Calu3 (cell line): ENCODE results near the gene PTPN6. TPM values are rescaled to one million over a fixed set of nuclear protein-coding genes. Genes with fewer than 3 reads are reported as not detected.

Source experiments
- BruUV-seq: library from RNA; stranded (reverse); fragments of 400-500 nt; replicated peaks from 2 replicates; lab custom pipeline; 2021; lab: Mats Ljungman, UMichigan
- CTCF ChIA-PET: fragments of 300-600 bp; sonication (Branson Sonifier 250); formaldehyde crosslinking; loops from one replicate; lab custom pipeline; 2022; ENCODE audit warnings: antibody characterized with exemption; lab: Charles Lee
- DNase-seq: peaks from one replicate; pipeline ENCODE4 v3.0.0; 2022
- H3K27ac Mint-ChIP-seq: one replicate; pipeline ENCODE4 v1.8.0; 2022; ENCODE audit warnings: mixed read lengths; ENCODE audit not compliant: unreplicated experiment
- H3K27me3 Mint-ChIP-seq: one replicate; pipeline ENCODE4 v1.8.0; 2022; ENCODE audit warnings: mixed read lengths; ENCODE audit not compliant: unreplicated experiment
- H3K36me3 Mint-ChIP-seq: one replicate; pipeline ENCODE4 v1.8.0; 2022; ENCODE audit warnings: mild to moderate bottlenecking, moderate library complexity, mixed read lengths; ENCODE audit not compliant: insufficient read depth, unreplicated experiment
- H3K4me1 Mint-ChIP-seq: one replicate; pipeline ENCODE4 v1.8.0; 2022; ENCODE audit warnings: mild to moderate bottlenecking, low read depth, mixed read lengths; ENCODE audit not compliant: unreplicated experiment
- H3K4me3 Mint-ChIP-seq: one replicate; pipeline ENCODE4 v1.8.0; 2022; ENCODE audit warnings: mild to moderate bottlenecking, low read depth, moderate library complexity, mixed read lengths; ENCODE audit not compliant: unreplicated experiment
- H3K9me3 Mint-ChIP-seq: one replicate; pipeline ENCODE4 v1.8.0; 2022; ENCODE audit warnings: low read depth, mixed read lengths; ENCODE audit not compliant: unreplicated experiment
- intact Hi-C: fragments of 100-400 bp; cut with micrococcal nuclease; formaldehyde crosslinking; loops from one replicate; pipeline ENCODE4 v1.10.0; 2022; ENCODE audit not compliant: unreplicated experiment
- total RNA-seq: library from RNA; stranded (reverse); gene quantifications from 2 replicates; pipeline ENCODE4 v1.2.3, GENCODE V29; 2022
- TF ChIP-seq, protein P1 (sequence below): fragments of 200-600 bp; IDR thresholded peaks from one replicate; pipeline ENCODE4 v1.8.0; 2022; ENCODE audit warnings: antibody characterized with exemption; ENCODE audit not compliant: unreplicated experiment

The PTPN6 gene
- total RNA-seq, 1 experiment from 2014 or later, result 46.3 TPM

DNA sequence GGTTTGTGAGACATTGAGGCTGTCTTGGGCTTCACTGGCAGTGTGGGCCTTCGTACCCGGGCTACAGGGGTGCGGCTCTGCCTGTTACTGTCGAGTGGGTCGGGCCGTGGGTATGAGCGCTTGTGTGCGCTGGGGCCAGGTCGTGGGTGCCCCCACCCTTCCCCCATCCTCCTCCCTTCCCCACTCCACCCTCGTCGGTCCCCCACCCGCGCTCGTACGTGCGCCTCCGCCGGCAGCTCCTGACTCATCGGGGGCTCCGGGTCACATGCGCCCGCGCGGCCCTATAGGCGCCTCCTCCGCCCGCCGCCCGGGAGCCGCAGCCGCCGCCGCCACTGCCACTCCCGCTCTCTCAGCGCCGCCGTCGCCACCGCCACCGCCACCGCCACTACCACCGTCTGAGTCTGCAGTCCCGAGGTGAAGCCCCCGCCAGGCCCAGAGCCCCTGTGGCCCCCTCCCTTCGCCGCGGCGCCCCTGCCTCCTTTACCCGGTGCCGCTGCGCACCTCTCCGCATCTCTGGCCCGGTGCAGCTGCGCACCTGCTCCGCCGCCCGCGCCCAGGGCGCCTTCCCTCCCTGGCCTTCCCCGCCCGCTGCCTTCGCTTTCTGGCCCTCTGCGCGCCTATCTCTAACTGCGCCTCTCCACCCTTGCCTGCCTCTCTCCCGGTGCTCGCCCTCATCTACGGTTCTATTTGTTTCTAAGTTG is 36.8 kb upstream of the PTPN6 start, which contains the start of gene ENO2:
ENO2 (plus strand) TSS at position 335 of the 701 bp plus-strand sequence. CDS start 1,253 bp downstream, outside the sequence.
- Mint-ChIP-seq H3K27ac (peak within 1 kb of the TSS; percentile 63), H3K9me3 (no peaks in the 10 kb centered on the region), H3K36me3 (peaks cover 23% of the 10 kb centered on the region), H3K27me3 (peaks cover 32% of the 10 kb centered on the region), H3K4me1 (no peaks in the 10 kb centered on the region), H3K4me3 (peak within 1 kb of the TSS; percentile 83)
- peak; percentile 71 for DNase-seq
- intact Hi-C loops, result no loop called here
- CTCF ChIA-PET, result interaction anchor here (0.8 to 1.3 kb wide), 3 partner anchors 11 to 104 kb away, joined by 3 to 5 read pairs (median 3); partner anchors contain the start of gene LPCAT3
- TF ChIP-seq, protein P1, sequence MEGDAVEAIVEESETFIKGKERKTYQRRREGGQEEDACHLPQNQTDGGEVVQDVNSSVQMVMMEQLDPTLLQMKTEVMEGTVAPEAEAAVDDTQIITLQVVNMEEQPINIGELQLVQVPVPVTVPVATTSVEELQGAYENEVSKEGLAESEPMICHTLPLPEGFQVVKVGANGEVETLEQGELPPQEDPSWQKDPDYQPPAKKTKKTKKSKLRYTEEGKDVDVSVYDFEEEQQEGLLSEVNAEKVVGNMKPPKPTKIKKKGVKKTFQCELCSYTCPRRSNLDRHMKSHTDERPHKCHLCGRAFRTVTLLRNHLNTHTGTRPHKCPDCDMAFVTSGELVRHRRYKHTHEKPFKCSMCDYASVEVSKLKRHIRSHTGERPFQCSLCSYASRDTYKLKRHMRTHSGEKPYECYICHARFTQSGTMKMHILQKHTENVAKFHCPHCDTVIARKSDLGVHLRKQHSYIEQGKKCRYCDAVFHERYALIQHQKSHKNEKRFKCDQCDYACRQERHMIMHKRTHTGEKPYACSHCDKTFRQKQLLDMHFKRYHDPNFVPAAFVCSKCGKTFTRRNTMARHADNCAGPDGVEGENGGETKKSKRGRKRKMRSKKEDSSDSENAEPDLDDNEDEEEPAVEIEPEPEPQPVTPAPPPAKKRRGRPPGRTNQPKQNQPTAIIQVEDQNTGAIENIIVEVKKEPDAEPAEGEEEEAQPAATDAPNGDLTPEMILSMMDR, result no peak
- no TSS peak for BruUV-seq

DNA sequence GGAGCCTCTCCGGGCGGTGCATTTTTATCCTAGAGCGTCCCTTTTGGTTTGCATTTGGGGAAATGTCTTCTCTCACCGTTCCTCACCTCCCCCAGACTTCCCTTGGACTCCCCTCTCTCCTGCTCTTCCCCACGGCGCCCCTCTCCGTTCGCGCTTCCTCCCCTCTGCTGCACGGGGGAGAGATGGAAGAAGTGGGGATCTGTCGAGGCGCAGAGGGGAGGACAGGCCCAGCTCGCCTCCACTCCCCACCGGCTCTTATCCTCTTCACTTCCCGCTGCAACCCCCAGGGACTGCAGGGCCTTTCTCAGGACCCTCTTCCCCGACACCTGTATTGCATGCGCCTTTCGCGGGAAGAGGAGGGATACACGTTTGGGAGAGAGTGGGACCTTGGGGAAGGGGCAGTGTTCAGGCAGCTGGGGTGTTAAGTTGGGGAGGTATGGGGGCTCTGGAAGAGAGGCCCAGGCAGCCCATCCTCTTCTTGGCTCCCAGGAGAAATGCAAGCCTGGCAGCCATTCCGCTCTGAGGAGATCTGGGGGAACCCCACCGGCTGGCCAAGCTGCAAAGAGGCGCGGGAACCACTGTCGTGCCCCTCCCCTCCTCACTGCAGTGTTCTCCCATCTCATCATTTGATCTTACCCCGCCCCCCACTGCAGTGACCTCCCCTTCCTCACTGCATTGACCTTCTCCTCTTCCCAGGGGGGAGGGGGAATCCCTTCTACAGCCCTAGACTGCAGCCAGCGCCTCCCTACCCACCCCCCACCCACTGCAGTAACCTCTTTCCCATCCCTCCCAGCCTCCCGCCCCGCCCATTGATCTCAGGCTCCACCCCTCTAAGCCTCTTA is 36.0 kb upstream of the PTPN6 start:
- Mint-ChIP-seq H3K4me1 (no peaks in the 10 kb centered on the region), H3K36me3 (peaks cover 28% of the 10 kb centered on the region), H3K4me3 (peak overlapping the region; percentile 83), H3K27me3 (peaks cover 32% of the 10 kb centered on the region), H3K9me3 (no peaks in the 10 kb centered on the region), H3K27ac (peak overlapping the region; percentile 9)
- DNase-seq, result no peak
- CTCF ChIA-PET, result interaction anchor here (1.3 kb wide), 1 partner anchor 46 kb away, joined by 3 read pairs; no protein-coding TSS in a partner anchor
- intact Hi-C loops, result no loop called here
- TF ChIP-seq, protein P1, result no peak
- BruUV-seq, result no TSS peak

DNA sequence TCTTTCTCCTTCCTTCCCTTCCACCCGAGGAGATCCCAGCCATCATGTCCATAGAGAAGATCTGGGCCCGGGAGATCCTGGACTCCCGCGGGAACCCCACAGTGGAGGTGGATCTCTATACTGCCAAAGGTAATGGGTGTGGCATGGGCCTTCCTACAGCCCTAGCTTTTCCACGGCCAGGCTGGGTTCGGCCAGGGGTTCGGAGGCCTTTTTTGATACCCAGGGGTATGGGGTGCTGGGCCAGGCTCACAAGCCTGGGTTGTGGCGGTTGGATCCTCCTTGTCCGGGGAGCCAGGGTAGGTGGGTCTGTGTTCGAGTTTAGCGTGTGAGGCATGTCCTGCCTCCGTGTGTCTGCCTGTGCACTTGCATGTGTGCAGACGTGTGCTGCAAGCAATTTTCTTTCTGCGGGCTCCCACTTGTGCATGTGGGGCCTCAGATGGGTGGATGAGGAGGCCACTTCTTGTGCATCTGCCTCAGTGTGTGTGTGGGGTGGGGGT is 35.3 kb upstream of the PTPN6 start:
- Mint-ChIP-seq H3K4me3 (peak overlapping the region; percentile 83), H3K27me3 (peaks cover 32% of the 10 kb centered on the region), H3K9me3 (no peaks in the 10 kb centered on the region), H3K36me3 (peaks cover 28% of the 10 kb centered on the region), H3K27ac (no peak overlapping the region), H3K4me1 (no peaks in the 10 kb centered on the region)
- DNase-seq, result no peak
- TF ChIP-seq, protein P1, result no peak
- intact Hi-C loops, result no loop called here
- CTCF ChIA-PET, result interaction anchor here (0.7 kb wide), 1 partner anchor 10 kb away, joined by 3 read pairs; no protein-coding TSS in a partner anchor
- no TSS peak for BruUV-seq

DNA sequence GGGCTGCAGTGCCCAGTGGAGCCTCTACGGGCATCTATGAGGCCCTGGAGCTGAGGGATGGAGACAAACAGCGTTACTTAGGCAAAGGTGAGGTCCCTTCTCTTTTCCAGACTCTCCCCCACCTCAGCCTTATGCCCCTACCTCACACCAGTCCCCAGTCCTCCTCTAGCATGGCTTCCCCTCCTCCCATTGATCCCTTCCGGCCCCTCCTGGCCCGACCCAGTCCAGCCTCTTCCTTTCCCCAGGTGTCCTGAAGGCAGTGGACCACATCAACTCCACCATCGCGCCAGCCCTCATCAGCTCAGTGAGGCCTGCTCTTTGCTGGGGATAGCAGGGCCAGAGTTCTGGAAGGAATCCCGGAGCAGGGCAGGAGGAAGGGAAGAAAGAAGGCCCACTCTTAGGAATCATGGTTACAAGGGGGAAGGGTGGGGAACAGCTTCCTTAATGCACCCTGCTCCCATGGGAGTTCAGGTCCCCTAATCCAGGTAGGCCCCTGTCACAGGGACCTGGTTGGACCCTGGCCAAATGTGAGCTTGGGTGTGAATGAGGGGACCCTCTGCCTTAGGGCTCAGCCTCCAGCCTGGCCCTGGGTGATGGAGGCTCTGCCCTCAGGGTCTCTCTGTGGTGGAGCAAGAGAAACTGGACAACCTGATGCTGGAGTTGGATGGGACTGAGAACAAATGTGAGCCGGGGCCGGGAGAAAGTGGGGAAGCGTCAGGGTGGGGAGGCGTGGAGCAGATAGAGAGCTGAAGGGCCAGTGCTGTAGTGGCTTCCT is 34.5 kb upstream of the PTPN6 start:
- no peak for DNase-seq
- peaks cover 32% of the 10 kb centered on the region for H3K27me3 Mint-ChIP-seq
- H3K9me3 Mint-ChIP-seq, result no peaks in the 10 kb centered on the region
- no peak overlapping the region for H3K27ac Mint-ChIP-seq
- no peak overlapping the region for H3K4me3 Mint-ChIP-seq
- H3K4me1 Mint-ChIP-seq, result no peaks in the 10 kb centered on the region
- intact Hi-C loops, result no loop called here
- TF ChIP-seq, protein P1, result no peak
- no TSS peak for BruUV-seq
- CTCF ChIA-PET, result interaction anchor here (0.7 kb wide), 1 partner anchor 9 kb away, joined by 3 read pairs; no protein-coding TSS in a partner anchor
- peaks cover 28% of the 10 kb centered on the region for H3K36me3 Mint-ChIP-seq
